ENCODE data around the gene SGTA.
"Not testable (repeated sequence)": the region's sequence is repeated elsewhere in the genome, so short reads cannot be mapped to it uniquely, and the experiment has no call there.

The SGTA gene

GRCh38 chr19:2722541-2723344 lies 60.3 kb downstream of the SGTA start:
- DNase-seq: no peak

GRCh38 chr19:2721570-2722540 lies 61.2 kb downstream of the SGTA start:
- no peak for DNase-seq

DNA sequence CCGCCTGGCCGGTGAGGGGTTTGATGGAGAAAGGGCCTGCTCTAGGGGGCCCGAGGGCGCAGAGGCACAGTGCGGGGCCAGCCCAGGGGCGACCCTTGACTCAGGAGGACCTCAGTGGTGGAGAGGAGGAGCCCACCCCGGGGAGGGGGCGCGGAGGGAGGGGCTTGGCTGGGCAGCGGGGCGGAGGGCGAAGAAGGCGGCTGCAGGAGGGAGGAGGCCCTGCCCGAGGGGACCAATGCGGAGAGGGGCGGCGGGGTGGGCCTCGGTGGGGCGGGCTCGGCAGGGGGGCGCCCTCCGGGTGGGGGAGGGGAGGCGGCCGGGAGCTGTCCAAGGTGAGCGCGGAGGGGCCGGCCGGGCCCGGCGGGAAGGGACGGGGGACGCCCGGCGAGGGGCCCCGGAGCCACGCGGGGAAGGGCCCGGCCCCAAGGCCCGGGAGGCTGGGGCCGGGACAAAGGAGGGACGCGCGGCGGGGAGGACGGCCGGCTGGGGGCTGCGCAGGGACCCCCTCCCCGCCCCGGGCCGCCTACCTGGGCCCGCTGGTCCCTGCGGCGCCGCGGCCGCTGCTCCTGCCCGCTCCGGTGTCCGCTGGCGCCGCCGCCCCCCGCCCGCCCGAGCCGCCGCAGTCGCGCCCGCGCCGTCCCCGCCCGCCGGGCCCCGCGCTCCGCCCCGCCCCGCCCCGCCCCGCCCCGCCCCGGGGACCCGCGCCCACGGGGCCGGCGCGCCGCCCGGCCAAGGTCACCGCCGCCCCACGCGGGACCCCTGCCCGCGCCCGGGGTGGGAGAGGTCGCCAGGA lies 62.1 kb downstream of the SGTA start, which contains the start of gene DIRAS1:
TSS of gene DIRAS1 (minus strand) at position 596 of the 793 bp plus-strand sequence. CDS start 3,566 bp downstream, outside the sequence.
- no peak for DNase-seq

DNA sequence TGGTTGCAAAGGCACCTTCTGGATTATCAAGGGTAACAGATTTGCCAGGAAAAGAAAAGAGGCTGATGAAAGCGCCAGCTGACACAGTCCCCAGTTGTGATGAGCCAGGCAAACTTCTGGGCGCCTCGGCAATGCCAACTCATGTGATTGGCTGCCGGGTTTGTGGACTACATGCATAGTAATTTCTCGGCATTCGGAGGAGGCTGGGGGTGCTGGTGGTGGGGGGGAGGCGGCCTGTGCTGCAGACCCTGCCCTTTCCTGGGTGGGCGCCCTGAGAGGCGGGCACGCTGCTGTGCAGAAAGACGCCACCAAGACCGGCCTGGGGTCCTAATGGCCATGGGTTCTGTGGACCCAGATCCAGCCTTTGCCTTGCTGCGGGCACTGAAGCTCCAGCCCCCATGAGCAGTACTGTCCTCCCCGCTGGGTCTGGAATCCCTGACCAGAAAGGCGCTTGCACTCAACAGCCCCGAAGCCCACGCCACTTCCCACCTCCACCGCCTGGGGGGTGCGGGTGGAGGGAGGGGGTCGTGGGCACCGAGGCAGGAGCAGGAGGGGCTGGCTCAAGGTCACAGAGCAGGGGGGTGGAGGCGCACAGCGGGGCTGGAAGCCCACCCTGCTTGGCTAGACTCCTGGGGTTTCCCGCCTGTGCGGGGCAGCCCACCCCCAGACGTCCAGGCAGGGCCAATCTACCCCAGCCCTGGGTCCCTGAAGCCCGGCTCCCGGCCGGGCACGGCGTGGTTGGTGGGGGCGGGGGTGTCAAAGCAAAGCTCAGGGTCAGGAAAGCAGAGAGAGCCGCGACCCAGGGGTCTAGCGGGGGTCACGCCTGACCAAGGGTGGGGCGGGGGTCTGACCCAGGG lies 62.9 kb downstream of the SGTA start:
- no peak for DNase-seq

DNA sequence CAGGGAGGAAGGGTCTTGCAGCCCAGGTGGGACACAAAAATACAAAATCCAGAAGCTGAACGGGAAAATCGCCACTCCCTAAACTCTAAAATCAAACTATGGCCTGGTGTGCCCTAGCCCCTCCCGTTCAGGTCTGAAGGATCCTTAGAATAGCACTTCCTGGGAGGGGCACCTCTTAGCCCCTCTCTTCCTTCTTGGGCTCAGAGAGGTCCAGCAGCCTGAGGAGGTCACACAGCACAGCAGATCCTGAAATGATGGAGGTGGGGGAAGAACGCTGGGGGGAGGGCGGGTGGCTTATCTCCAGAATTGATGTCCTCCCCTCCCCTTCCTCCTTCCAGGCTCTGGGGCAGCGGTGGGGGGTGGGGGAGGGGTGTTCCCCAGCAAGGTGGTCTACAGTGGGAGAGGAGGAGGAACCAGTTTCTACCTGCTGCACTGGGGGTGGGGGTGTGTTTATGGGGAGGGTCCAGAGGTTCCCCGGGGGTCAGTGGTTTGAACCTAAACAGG lies 63.8 kb downstream of the SGTA start:
- no peak for DNase-seq

DNA sequence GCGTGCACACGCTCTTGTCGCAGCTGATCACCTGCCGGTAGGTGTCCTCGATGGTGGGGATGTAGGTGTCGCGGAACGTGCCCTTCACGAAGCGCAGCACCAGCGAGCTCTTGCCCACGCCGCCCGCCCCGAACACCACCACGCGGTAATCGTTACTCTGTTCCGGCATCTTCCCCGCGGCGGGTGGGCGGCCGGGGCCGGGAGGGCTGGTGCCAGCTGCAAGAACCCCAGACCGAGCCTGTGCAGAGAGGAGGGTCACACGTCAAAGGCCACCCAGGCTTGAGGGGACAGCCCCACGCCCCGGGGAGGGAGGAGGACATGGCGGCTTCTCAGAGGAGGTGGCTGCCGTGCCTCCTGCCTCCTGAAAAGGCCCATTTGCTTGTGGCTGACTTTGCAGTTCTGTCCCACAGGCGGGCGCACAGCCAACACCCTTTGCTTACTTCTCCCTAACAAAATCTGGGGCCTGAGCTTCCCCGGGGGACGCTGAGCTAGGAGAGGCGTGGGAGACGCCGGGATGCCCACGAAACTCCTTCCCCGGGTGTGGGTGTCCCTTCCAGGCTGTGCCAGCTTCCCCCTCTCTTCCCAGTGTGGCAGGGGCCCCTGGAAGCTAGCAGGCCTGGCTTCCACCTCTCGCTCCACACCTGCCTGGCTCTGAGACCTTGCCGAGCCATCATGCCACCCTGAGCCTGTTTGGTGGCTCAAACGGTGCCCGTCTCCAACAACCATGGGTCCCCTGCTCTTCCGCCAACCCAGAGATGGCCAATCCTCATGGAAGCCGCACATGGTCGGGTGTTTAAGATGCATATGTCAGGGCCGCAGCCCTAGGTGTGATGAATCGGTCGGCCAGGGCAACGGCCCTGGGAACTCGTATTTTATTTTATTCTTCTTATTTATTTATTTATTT lies 65.2 kb downstream of the SGTA start:
- no peak for DNase-seq

- no peak for DNase-seq
These were observed 66.1 kb downstream of the SGTA start for GRCh38 chr19:2716722-2717637.

DNA sequence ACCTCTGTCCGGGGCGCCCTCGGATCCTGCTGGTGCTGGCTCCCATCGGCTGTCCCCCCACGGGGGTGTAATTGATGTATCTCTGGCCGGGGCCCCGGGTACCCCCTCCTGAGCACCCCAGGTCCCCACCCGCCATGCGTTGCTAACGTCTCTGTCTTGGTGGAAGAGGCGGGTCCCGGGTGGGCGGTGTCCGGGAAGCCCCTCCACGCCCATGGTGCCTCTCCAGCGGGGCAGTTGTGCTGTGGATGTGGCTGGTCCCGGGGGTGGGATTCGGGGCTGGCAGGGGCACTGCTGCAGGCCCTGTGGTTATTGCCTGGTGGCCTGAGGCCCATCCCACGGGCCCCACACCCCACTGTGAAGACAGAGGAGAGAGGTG lies 66.8 kb downstream of the SGTA start:
- no peak for DNase-seq

GRCh38 chr19:2715470-2716274 lies 67.4 kb downstream of the SGTA start:
- no peak for DNase-seq

DNA sequence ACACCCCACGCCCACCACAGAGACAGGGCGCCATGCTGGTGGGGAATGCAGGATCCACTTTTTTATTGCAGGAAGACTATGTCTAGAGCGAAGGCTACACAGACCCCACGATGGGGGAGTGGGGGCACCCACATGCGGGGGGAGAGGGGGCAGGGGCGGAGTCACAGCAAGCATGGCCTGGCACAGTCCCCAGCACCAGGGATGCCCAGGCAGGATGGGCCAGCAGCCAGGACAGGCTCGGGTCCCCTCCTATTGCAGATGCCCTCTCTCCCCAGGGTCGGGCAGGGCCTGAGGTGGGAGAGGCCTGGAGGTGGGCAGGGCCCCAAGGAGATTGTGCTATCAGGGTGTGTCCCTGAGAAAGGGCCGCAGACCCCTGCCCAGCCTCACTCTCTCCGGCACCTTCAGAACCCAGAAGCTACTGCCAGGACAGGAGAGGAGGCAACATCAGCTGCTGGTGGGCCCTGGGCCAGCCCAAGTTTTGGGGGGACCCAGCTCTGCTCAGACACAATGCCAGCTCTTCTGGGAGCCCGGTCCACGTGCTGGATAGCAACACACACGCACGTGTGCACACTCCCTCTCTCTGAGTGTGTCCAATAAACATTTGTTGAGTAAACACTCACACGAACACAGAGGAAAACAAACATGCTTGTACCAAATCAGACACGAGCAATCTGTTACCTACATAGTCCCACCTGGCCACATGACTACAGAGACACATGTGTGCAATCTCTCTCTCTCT lies 68.4 kb downstream of the SGTA start:
- DNase-seq: no peak

GRCh38 chr19:2714102-2714501 lies 69.0 kb downstream of the SGTA start:
- DNase-seq: not testable (repeated sequence)

GRCh38 chr19:2713170-2713569 lies 69.9 kb downstream of the SGTA start:
- DNase-seq: not testable (repeated sequence)

DNA sequence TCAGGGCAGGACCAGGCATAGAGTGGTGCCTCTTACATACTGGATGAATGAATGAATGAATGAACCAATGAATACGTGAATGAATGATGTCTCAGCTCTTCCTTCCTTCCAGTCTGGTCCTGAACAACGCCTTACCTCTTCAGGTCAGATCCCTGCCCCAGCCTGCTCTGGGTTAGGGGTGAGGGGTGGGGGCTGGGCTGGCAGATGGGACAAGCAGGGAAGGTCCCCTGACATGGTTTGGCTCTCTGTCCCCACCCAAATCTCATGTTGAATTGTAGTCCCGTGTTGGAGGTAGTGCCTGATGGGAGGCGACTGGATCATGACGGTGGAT lies 71.2 kb downstream of the SGTA start:
- DNase-seq: no peak

- DNase-seq: no peak
These were observed 71.8 kb downstream of the SGTA start for GRCh38 chr19:2711172-2711874.

GRCh38 chr19:2706251-2706650 lies 76.8 kb downstream of the SGTA start:
- DNase-seq: no peak
